SK-N-SH treated with all-trans-retinoic acid at 6 μM for 48 hours (cell line): ENCODE measurements around the gene COX17.

ENCODE experiments used
- ARNTL ChIP-seq: fragments of 450-650 bp; formaldehyde crosslinking; IDR thresholded peaks from 2 replicates; pipeline ENCODE4 v1.5.0; 2020; ENCODE audit warnings: low read depth, mild to moderate bottlenecking, moderate library complexity, borderline replicate concordance
- BACH2 ChIP-seq: fragments of 250-450 bp; sonication (Bioruptor Pico); IDR thresholded peaks from 2 replicates; pipeline ENCODE4 v1.9.0; 2021; ENCODE audit warnings: mild to moderate bottlenecking, borderline replicate concordance
- CSDC2 ChIP-seq: fragments of 250-450 bp; sonication (Bioruptor Pico); IDR thresholded peaks from 2 replicates; pipeline ENCODE4 v1.5.0; 2020; ENCODE audit warnings: mild to moderate bottlenecking, moderate library complexity
- ESRRG ChIP-seq: fragments of 250-450 bp; sonication (Bioruptor Pico); IDR thresholded peaks from 2 replicates; pipeline ENCODE4 v1.6.1; 2021; ENCODE audit warnings: mild to moderate bottlenecking
- PATZ1 ChIP-seq: fragments of 250-450 bp; sonication (Bioruptor Pico); IDR thresholded peaks from 2 replicates; pipeline ENCODE4 v1.8.0; 2020; ENCODE audit warnings: mild to moderate bottlenecking, moderate library complexity, borderline replicate concordance
- TOX ChIP-seq: fragments of 250-450 bp; sonication (Bioruptor Pico); IDR thresholded peaks from 2 replicates; pipeline ENCODE4 v1.8.0; 2021; ENCODE audit warnings: mild to moderate bottlenecking, moderate library complexity, borderline replicate concordance
- ZC3H10 ChIP-seq: fragments of 250-450 bp; sonication (Bioruptor Pico); IDR thresholded peaks from 2 replicates; pipeline ENCODE4 v1.5.1; 2021; ENCODE audit warnings: mild to moderate bottlenecking, moderate library complexity

- TF ChIP-seq ESRRG (CRISPR knock-in tag), result no peak
- TF ChIP-seq ZC3H10, result no peak
- no peak for TF ChIP-seq PATZ1
- TF ChIP-seq BACH2 (CRISPR knock-in tag), result no peak
- no peak for TF ChIP-seq TOX (CRISPR knock-in tag)
- TF ChIP-seq ARNTL, result no peak
- TF ChIP-seq CSDC2, result no peak; the same call in 1 of the 2 replicates
Observed at GRCh38 chr3:119702530-119703527, 25.6 kb upstream of the COX17 start, which contains the start of gene CFAP91.
